CD4-positive, alpha-beta T cell treated with Interleukin-2 at 100 ng/mL for 4 hours (primary cell): ENCODE measurements around the gene PSPC1.

Experiments
- DNase-seq: peaks from one replicate; pipeline ENCODE4 v3.0.0-alpha.2; 2020; ENCODE audit warnings: low spot score

PSPC1 gene

DNA sequence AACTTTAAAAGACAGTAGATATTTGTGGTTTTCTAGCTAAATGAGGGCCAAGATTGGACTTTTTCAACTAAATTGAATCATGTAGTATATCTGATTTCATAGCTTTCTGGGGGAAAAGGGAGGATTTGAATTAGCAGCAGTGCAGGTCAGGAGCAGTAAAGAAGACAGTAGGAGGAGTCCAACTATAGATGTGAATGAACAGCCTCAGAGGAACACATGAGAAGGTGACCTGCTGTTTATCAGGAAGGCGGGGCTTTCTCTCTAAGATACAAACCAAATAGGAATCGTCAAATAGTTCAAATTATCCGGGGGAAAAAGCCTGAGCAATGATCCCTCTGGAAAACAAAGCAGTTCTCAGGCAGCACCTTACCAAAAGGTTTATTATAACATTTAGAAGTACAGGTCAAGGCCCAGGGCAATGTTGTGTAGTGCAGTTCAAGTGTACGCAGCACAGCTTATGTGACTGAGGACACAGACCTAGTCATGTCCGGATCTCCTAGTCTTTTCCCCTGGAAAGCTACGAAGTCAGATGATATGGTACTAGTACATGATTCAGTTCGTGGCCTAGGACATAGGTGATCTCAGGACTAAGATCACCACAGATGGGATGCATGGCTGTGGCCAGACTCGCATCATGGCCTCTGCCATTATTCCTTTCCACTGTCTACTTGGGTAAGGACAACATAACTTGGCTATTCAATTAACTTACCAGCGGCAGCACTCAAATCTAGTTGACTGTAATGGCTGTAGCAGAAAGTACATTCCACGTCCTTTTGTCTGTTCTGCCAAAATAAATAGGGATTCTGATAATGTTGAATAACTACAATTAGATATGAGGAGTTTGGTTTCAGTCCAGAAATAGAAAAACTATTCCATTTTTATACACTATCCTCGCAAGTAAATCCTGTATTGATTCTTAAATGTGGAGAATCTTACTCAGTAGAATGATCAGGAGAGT lies 109.0 kb downstream of the PSPC1 start:
- no peak for DNase-seq

DNA sequence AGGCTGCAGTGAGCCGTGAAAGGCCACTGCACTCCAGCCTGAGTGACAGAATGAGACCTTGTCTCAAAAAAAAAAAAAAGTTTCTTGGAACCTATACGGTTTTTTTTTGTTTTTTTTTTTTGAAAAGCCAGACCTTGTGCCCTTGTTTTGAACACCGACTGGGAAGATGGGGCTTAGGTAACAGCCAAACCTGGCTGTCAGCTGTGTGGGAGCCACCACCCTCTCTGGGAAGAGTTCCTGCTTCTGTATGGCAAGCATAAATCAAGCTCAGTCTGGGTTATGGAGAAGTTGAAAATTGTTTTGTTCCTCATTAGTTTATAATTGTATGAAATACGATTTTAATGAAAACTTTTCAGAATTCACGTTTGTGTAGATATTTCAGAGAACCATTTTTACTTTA lies 109.8 kb downstream of the PSPC1 start:
- DNase-seq = no peak

DNA sequence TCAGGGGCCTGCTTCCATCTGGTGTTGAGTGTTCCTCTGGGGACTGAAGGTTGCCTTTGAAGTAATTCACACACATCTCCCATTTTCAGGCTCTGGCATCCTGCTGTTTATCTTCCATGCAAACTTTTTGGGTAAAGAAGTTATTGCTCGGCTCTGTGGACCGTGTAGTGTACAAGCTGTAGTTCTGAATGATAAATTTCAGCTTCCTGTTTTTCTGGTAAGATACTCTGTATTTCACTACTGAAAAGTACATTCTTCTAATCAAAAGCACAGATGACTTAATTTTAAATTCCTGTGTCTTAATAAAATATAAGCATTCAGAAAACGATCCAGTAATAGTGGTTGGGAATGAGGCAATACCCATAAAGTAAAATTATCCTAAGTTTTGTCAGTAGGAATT lies 112.6 kb downstream of the PSPC1 start:
- no peak for DNase-seq

DNA sequence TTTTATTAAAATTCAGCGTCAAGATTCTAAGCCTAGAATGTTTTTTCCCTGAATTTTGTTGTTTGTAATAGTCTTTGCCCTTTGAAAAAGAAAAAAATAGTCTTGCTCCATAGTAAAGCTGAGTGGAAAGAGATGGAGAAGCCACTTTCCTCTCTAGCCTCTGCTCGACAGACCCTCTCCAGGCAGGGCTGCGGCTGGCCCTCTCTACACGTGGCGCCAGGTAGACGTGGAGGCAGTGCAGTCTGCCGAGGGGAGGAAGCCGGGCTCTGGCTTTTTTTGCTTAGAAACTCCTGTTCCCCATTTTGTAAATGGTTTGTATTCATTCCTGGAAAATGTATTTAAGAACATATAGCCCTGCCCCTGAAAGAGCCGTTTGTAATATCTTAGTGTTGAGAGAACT lies 114.0 kb downstream of the PSPC1 start:
- no peak for DNase-seq

DNA sequence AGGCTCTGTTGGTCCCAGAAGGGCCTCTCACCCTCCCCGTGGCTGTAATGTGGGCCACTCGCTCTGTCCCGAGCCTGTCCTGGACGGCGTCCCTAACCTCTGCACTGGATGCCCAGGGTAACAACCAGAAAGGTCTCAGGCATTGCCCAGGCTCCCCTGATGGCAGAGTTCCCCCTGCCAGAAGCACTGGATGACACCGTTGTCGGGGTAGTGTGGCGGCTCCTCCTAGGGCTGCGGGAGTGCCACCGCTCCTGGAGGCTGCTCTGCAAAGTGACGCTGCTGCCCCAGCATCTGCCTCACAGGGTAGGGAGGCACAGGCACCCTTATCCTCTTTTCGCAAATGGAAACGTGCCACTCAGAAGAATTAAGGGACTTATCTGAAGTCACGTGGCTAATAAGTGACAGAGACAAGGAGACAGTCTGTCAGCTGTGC lies 117.3 kb downstream of the PSPC1 start:
- DNase-seq = no peak

DNA sequence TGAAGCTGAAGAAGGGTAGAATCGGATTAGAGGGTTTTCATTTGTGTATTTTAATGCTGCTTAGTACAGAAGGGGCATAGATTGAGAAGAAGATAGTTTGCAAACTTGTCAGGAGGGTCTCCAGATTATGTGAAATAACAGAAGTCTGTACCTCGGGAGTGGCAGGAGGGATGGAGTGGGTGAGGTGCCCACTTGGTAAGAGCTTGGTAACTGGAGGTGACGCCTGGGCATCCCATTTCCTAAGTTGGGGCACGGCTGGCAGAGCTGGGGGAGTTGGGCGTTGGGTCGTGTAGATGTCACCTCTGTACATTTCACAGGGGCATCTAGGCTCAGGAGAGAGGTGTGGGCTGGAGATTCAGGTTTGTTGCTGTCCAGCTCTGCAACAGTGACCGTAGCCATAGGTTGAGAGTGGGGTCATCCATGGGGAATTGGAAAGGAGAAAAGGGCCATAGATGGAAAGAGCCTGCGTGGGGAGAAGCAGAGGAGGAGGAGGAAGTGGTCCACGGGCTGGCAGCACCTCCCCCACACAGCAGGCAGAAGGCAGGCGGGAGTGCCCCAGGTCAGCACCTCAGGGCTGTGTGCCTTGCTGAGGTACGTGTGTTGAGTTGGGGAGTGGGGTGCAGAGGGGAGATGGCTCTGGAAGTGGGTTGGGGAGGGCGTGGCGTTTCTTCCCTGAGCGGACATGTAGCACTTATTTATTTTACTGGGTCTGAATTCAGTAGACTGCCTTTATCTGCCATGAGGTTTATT lies 118.1 kb downstream of the PSPC1 start:
- no peak for DNase-seq

DNA sequence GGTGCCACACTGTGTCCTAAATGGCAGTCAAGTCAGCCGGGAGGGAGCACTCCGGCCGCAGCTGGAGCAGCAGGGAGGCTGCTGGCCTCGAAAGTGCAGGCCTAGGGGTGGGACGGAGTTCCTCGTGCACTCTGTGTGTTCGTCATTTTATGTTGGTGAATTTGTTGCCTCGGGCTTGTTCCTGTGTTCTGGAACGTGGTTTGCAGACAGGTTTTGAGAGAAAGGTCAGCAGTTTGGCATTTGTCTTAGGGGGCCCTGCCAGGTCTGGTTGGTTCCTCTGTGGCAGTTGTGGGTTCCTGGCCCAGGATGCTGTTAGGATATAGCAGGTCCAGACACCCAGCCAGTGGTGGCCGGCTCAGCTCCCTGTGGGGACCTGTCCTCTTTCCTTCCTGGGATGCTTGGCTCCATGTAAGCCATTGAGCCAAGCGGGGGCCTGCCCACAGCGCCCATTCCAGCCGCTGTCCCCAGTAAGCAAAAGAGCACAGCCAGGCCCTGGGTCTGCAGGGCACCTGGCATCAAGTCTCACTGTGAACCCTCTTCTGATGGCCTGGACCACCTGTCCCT lies 119.2 kb downstream of the PSPC1 start:
- no peak for DNase-seq

DNA sequence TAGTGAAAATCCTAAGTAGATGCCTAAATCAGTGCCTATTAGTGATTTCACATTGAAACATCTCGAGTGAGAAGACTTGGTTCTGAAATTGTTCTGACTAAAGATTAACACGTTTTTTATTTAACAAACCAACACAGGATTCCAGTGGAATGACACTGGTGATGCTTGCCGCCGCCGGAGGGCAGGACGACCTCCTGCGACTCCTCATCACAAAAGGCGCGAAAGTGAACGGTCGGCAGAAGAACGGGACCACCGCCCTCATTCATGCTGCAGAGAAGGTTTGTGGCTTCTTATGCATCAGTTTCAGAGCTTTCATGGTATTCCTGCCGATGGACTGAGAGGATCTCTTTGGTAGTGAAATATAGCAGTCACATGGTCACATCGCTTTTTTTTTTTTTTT lies 121.2 kb downstream of the PSPC1 start:
- no peak for DNase-seq

DNA sequence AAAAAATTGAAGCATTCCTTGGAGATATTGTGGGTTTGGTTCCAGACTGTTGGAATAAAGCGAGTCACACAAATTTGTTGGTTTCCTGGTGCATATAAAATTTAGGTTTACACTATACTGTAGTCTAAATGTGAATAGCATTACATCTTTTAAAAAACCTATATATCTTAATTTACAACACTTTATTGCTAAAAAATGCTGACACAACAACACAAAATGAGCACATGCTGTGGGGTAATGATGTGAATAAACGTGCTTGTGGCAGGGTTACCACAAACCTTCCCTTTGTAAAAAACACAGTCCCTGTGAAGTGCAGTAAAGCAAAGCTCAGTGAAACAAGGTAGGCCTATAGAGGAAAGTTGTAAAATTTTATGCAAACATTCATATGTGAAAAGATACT lies 121.6 kb downstream of the PSPC1 start:
- DNase-seq = no peak

DNA sequence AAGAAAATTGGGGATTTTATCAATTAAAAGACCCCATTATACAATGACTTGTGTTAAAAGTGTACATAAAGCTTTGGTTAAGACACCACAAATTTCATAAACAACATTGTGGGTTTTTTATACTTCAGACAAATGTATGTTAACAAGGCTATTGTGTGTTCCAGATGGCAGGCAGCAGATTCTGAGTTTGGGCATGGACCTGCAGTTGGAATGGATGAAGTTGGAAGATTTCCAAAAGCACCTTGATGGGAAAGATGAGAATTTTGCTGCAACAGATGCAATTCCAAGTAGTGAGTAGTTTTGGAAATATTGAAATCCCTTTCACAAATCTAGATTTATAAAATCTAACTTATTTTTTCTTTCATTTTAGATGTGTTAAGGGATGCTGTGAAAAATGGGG lies 123.9 kb downstream of the PSPC1 start:
- no peak for DNase-seq

DNA sequence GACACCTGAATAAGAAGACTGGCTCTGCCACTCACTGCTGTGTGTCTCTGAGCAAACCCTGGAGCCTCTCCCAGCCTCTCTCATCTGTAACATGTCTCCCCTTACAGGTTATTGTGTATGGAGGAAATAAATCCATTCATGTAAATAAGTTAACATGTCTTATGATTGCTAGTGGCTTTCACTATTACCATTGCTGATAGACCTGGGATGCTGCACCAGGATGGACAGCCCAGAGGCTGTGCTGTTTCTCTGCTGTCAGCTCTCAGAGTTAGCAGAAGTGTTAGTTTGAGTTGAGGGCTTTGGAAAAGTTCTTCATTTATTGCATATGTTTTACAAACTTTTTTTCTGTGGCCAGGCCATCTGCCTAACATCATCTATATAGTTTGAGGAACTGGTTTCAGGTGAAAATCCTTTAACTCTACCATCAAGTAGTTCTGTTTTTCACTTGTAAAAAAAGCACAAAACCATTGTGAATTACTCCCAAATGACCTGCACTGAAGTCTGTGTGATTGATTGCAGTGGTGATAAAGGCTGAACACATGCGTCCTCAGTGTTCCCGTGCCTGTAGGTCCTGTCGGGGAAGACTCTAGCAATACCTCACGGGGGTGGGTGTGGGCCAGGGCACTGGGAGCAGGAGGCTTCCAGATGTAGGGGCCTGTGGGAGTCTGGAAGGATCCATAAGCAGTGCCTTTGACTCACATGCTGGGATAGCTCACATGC lies 124.7 kb downstream of the PSPC1 start:
- no peak for DNase-seq
